HG02884 (cell line): ENCODE measurements around the gene HMGB1.

Source experiments
- ATAC-seq: cut with Tn5 transposase; IDR thresholded peaks from one replicate; pipeline ENCODE4 v1.9.1; 2021; ENCODE audit warnings: mild to moderate bottlenecking, moderate library complexity; ENCODE audit not compliant: unreplicated experiment

Gene HMGB1

DNA sequence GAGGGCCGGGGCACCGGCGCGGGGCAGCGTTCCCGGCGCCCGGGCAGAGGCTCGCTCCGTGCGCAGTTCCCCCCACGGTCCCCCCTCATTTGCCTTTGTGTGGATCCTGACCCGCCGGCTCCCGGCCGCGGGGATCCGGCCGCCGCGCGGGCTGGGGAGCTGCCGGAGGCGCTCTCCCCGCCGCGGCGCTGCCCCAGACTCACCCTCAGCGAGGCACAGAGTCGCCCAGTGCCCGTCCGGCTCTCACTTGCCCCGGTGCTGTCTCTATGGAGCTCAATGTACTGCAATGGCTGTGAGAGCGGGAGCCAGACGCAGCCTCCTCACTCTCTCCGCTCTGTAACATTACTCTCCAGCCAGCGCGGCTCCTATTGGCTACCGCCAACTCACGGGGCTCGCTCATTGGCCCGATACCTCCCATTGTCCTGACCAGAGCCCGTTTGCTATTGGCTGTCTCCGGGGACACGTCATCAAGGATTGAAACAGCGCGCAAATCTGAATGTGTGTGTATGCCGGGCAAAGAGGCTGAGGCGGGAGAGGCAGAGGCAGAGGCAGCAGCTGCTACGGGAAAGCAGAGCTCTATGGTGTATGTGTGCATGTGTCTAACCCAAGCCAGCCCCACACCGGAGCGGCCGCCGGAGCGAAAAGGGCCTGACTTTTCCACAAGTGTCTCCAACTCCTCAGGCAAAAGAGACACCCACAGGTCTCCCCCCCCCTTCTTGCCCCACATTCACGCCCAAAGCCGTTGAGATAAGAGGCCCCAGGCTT lies at the start of gene HMGB1:
TSS of gene HMGB1 (minus strand) at position 344 of the 765 bp plus-strand sequence. CDS start 2,256 bp downstream, outside the sequence.
- peak; percentile 88 for ATAC-seq

- ATAC-seq: no peak
Measured at GRCh38 chr13:30510811-30511371, 45.2 kb upstream of the HMGB1 start.

- ATAC-seq: no peak
Measured at GRCh38 chr13:30510091-30510490, 44.4 kb upstream of the HMGB1 start.

- ATAC-seq: no peak
Measured at GRCh38 chr13:30509254-30510050, 43.7 kb upstream of the HMGB1 start.

GRCh38 chr13:30504081-30504480 lies 38.3 kb upstream of the HMGB1 start:
- peak; percentile 81 for ATAC-seq

DNA sequence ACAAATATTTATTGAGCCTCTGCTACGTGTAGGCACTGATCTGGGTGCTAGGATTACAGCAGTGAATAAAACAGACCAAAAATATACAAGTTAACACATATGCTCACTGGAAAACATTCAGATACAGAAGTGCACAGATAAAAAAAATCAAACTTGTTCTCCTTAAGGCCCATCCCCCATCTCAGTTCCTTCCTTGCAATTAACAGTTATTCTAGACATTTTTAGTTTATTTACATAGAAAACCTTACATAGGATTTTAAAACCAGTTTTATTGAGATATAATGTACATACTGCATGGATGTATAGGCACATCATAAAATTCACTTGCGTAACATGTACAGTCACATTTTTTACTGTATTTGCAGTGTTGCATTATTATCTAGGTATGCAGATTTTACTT lies 36.5 kb upstream of the HMGB1 start:
- ATAC-seq: no peak

DNA sequence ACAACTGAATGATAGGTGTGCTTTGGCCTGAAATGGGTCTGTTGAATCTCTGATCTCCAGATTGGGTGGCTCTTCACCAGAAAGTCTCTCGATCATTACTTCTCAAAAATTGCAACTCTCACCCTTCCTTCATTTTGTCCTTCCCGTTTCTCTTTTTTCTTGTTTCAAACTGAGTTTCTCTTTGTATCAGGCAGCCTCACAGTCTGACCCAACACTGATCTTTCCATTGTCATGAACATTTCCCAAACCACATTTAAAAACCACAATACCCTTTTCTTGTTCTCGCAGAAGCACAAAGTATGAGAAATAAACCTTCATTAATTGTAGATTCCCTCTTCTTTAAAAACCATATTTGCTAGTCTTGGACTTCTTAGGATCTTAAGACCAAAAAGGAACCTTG lies 33.6 kb upstream of the HMGB1 start:
- no peak for ATAC-seq

DNA sequence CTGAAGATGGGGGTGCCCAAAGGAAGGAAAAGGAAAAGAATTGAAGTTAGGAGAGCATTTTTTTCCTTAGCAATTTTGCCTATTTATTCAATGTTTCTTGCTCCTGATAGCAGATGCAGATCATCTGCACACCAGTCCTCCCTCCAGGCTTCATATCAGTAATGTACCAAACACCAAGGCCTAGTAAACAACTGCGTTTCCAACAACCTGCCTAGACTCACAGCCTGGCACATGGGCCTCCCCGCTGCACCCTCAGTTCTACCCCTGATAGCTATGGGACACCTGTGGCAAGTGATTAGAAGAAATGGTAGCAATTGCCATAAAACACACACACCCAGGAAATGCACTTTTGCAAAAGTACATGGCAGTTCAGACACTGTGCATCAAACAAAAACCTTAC lies 30.4 kb upstream of the HMGB1 start:
- no peak for ATAC-seq

- no peak for ATAC-seq
Measured at GRCh38 chr13:30495746-30496145, 30.0 kb upstream of the HMGB1 start.

DNA sequence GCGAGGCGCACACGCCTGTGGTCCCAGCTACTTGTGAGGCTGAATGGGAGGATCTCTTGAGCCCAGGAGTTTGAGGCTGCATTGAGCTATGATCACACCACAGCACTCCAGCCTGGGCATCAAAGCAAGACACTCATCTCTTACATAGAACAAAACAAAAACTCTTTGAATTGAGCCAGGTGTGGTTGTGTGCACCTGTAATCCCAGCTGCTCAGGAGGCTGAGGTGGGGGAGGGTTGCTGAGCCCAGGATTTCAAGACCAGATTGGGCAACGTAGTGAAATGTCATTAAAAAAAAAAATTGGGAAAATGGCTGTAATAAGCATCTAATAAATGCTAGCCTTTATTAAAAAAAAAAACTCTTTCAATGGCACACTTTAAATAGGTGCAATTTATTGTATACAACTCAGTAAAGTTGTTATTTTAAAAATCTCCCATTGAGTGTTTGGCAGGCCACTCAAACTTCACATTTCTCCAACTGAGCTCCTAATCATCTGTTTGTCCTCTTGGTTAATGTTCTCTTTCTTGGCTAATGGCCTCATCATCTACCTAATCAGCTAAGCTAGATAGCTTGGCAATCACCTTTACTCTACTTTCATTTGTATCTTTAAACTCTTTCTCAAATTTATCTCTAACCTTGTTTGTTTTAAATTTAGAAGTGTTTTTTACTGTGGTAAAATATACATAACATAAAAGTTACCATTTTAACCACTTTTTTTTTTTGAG lies 28.1 kb upstream of the HMGB1 start:
- ATAC-seq: no peak

DNA sequence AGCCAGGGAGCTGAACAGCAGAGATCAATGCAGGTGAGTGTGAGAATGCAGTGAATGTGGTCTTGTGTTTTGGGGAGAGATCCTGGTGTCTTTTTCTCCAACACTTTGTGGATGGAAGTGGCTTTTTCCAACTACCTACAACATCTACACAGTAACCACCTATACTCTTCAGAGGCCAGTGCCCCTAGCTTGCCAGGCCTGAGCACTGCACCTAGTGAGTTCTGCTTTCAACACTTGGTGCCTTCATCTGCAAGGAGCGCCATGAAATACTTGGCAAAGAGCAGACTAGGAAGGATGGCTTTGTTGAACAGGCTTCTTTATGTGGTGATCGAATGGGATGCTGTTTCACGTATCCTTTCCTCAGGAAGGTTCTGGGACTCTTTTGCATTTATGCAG lies 21.3 kb upstream of the HMGB1 start:
- no peak for ATAC-seq

DNA sequence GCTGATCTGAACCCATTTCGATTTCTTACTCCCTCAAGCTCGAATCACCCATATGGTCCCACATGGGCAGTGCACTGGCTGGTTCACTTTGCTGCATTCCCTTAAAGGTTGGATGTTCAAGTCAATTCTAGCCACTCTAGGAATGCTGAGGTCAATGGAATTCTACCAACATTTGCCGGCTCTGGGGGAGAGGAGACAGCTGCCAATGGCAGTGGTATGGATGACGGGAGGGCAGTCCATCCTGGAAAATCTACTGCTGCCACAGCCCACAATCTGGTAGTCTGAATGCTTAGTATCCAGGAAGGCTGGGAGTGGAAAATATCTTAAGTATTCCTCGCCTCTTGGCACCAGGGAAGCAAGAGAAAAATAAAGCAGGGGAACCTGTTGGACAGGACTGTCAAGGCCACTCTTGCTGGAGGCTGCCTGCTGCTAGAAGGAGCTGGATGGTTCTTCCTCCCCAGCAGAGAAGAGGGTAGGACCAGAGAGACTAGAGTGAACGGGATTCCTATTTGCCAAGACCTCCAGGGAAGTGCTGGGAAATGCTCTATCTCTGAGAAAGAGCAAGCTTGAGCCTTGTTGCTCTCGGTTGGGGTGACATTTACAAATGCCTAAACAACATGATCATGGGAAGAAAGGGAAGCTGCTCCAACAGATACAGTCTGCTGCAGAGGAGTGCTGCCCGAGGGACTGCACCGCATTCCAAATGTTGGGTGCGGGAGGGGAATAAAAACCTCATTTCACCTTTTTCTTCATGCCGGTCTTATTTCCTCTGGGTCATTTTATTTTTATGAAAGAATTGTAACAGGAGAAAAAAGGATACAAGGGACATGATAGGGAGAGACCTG lies 20.7 kb upstream of the HMGB1 start:
- no peak for ATAC-seq

DNA sequence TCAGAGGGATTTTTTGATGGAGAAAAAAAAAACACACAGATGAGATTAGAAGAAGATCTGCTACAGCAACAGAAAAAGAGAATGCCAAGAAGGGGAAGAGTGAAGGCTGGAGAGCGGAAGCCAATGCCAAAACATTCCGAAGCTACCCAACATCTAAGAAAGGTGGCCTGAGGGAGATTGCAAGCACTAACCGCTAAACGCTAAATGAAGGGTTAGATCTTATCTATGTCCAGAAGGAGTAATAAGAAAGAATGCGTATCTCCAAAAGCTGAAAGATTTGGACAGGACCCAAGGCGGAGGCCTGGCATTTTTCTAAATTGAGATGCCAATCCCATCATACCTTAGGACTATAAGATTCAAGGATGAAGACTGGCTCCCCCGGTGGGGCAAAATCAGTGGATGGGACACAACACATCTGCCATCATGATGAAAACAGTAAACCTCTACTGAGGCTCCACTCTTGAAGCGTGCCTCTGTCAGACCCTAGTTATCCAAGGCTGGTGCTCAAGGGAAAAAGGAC lies 15.6 kb upstream of the HMGB1 start:
- no peak for ATAC-seq

DNA sequence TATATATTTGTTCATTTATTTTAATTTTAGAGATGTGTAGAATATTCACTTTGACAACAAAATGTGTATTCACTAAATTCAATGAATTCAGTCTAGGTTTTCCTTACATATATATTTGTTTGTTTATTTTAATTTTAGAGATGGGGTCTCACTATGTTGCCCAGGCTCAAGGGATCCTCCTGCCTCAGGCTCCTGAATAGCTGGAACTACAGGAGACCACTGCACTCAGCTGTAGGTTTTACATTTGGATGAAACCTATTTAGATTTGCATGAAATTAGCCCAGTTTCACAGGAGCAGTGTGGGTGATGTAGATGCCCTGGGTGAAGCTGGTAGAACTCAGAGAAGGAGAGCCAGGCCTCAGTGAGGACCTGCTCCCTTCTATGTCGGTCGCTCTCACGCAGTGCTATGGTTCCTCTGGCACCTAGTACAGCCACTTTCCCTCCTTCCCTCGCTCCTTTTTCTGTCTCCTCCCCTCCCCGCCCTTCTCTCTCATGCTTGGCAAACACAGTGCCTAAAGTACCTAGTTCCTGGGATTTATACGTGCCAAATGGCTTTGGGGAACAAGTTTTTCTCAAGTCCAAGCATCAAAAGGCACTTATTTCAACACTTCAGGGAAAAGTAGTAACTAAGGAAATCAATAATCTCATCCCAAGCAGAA lies 14.7 kb upstream of the HMGB1 start:
- ATAC-seq: no peak

GRCh38 chr13:30479883-30480219 lies 14.1 kb upstream of the HMGB1 start:
- ATAC-seq: no peak

DNA sequence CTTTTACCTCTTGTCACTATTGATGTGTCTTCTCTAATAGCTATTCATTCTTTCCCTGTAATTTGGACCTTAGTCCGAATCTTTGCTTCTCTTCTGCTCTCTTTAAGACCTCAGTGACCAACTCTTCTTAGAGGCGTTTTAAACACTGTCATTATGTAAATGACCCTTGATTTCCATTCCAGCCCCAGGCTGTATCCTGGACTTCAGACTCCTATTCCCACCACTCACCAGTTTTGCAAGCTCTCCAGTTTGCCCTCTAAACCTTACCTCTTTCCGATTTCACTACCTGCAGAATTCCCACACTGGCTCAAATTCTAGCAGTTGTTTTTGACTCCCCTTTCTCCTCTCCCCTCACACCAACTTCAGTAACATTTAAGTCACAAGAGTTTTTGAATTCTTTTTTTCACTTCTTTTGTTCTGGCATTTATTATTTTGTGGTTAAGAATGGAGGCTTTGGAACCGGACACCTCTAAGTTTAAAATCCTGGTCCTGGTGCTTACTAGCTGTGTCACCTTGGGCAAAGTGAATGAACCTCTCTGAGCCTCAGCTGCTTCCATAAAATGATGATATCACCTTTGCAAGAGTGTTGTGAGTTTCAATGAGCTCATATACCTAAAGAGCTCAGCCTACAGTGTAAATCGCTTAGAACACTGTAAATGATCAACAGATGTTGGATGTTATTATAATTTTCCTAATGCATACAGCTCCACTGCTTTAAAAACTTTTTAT lies 13.6 kb upstream of the HMGB1 start:
- ATAC-seq: no peak

GRCh38 chr13:30477346-30478195 lies 11.8 kb upstream of the HMGB1 start:
- ATAC-seq: peak; percentile 94

DNA sequence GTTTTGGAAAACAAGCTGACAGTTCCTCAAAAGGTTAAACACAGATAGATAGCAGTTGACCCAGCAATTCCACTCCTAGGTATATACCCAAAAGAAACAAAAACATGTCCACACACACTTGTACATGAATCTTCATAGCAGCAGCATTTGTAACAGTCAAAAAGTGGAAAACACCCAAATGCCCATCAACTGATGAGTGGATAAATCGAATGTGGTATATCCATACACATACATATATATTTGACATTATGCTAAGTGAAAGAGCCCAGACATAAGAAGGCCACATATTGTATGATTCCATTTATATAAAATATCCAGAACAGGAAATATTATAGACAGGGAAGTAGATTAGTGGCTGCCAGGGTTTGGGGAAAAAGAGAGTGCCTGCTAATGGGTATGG lies 7.9 kb upstream of the HMGB1 start:
- ATAC-seq: no peak
